Measurements from ENCODE around the gene TM9SF1.

TM9SF1 gene, protein sequence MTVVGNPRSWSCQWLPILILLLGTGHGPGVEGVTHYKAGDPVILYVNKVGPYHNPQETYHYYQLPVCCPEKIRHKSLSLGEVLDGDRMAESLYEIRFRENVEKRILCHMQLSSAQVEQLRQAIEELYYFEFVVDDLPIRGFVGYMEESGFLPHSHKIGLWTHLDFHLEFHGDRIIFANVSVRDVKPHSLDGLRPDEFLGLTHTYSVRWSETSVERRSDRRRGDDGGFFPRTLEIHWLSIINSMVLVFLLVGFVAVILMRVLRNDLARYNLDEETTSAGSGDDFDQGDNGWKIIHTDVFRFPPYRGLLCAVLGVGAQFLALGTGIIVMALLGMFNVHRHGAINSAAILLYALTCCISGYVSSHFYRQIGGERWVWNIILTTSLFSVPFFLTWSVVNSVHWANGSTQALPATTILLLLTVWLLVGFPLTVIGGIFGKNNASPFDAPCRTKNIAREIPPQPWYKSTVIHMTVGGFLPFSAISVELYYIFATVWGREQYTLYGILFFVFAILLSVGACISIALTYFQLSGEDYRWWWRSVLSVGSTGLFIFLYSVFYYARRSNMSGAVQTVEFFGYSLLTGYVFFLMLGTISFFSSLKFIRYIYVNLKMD

DNA sequence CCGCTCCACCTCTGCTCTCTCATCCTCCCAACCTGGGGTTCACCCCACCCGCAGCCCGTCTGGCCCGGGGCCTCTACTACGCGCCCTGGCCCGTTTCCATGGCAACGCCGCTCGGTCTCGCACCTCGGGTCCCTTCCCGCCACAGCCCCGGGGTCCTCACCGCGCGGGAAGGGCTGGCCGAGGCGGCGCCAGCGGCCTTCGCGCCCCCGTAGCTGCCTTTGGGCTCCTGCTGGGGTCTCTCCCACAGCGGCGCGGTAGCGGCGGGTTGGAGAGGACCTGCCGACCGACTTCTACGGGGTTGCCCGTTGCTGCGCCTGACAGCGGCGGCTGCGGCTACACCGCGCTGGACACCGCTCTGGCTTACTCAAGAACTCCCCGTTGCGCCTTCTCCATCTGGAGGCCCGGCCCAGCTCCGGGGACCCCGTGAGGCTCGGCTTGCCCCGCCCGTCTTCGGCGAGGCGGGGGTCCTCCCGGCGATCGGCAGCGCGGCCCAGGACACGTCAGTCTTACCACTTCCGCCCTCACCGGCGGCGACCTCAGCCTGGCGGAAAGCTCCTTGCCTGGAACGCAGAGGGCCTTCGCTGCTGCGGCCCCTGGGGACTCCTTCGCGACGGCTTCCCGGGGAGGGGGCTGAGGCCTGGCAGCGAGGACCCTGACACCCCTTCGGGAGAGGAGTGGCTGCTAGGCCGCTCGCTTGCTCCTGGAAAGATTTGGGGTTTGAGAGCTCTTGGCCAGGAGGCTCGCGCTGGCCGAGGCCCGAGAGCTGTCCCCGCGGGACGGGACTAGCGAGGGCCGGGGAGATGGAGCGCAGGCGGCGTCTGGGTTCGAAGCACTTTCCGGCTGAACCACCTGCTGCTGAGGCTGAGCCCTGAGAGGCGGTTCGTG lies at the start of gene TM9SF1:
TSS of gene TM9SF1 (minus strand) at position 256 of the 885 bp plus-strand sequence. CDS start 422 bp downstream, outside the sequence.
- peak; percentile 91 for DNase-seq (ENCODE audit: low spot score)

DNA sequence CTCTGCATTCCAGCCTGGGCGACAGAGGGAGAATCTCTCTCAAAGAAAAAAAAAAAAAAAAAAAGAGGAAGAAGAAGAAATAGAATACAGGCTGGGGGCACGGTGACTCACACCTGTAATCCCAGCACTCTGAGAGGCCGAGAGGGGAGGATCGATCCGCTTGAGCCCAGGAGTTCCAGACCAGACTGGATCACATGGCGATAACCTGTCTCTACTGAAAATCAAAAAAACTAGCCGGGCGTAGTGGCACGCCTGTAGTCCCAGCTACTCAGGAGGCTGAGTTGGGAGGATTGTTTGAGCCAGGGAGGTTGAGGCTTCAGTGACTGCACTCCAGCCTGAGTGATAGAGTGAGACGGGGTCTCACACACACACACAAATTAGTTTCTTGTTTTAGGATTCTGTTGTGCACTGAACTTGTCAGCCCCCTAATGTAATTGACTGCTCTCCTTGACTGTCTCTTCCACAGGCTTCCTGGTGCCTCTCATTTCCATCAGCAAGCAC lies 48.1 kb upstream of the TM9SF1 start:
- DNase-seq (ENCODE audit: low spot score), result no peak

DNA sequence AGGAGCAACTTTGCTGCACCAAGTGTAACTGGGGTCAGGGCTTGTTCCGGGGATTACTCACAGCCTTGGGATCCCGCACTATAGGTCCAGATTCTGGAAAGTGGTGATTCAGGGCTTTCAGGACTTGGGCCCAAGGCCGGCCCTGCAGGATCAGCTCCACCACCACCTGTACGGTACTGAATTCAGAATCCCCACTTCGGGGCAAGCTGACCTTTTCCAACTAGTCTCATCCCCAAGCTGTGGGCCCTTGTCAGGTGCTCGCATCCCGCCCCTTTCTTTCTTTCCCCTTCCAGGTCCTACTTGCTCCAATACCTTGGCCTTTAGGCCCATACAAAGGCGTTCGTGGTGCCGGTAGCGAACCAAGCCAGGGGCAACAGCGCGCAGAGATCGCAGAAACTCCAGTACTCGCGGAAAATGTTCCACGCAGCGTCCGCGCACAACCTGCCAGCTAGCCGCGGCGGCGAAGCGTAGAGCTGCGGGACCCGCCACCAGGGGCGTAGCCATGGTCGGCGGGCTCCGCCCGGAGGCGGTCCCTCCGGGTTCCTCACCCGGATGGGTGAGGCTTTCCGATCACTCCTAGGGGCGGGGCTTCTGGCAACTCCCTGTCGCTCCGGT lies 46.7 kb upstream of the TM9SF1 start:
- DNase-seq (ENCODE audit: low spot score), result peak; percentile 97

DNA sequence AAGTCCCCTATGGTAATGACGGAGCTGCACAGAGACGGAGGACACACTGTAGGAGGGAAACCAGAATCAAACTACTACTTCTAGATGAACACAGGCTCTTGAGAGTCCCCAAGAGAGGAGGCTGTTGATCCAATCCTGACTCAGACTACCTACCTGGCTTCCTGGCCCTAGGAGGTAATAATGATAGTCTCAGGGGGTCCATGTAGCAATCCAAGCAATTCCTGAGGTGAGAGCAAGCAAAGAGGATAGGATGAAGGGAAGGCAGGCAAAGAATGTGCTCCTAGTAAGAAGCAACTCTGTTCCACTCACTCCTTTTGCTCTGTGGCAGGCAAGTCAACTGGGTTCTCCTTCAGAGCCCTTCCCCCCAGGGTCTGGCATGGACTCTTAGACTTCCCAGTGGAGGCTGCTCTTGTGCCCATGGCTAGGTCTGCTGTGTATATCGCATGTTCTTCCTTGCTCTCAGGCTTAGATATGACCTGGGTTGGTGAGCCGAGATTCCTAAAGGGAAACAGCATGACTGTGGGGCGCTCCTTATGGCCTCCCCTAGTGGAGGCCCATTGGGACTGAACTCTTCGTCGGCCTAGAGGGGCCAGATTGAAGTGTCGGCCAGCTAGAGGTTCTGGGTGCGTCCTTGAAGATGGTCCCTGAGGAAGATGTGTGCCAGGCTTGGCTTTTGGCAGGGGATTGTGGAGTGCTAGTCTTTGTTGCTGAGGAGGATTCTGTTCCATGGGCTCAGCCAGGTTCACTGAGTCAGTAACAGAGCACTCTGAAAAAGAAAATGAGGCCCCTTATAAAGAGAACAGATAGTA lies 45.1 kb upstream of the TM9SF1 start:
- DNase-seq (ENCODE audit: low spot score), result no peak

DNA sequence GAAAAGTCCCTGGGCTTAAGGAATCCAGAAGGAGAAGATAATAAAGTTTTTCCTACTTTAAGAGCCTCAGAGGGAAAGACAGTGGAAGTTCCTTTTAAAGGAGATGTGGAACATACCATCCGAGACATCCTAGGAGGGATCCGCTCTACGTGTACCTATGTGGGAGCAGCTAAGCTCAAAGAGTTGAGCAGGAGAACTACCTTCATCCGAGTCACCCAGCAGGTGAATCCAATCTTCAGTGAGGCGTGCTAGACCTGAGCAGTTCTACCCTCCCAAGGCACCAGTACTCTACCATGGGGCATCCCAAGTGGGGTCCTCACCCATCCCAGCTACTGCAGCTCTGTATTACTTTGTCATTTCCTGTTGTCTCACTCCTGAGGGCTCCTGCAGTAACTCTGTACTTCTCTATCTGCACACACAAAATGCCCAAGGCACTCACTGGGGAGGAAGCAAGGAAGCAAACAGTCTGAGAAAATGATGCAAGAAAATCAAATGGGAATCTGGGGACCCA lies 43.3 kb upstream of the TM9SF1 start:
- no peak for DNase-seq (ENCODE audit: low spot score)

DNA sequence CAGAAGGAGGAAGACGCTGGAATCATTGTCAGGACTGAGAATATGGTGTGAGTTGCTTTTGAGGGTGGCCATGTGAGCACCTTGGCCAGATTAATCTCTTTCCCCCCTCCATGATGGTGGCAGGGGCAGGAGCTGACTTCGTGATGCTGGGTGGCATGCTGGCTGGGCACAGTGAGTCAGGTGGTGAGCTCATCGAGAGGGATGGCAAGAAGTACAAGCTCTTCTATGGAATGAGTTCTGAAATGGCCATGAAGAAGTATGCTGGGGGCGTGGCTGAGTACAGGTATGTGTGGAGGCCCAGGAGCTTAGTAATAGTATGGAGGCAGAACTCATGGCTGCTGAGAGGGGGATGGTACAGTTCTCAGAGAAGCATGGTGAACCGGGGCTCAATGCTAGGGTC lies 42.9 kb upstream of the TM9SF1 start:
- DNase-seq (ENCODE audit: low spot score), result no peak

DNA sequence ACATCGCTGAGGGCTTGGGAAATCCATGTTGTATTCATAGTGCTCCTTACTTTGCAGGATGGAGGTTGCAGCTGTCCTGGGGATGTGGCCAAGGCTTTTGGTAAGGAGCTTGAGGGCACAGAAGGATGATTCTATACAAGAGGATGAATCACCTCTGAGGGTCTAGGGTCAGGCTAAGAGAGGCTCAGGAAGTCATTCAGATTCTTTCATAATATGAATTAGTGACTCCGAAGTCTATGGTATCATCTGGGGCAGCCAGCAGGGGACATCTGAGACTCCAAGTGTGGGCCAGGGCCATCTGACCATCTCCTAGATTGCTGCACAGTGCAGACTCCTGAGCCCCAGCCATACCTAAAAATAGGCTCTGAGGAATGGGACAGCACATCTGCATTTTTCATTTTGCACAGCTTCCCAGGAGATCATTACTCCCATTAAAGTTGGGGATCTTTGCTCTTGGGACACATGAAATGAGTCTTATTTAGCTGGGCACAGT lies 42.3 kb upstream of the TM9SF1 start:
- DNase-seq (ENCODE audit: low spot score), result no peak

DNA sequence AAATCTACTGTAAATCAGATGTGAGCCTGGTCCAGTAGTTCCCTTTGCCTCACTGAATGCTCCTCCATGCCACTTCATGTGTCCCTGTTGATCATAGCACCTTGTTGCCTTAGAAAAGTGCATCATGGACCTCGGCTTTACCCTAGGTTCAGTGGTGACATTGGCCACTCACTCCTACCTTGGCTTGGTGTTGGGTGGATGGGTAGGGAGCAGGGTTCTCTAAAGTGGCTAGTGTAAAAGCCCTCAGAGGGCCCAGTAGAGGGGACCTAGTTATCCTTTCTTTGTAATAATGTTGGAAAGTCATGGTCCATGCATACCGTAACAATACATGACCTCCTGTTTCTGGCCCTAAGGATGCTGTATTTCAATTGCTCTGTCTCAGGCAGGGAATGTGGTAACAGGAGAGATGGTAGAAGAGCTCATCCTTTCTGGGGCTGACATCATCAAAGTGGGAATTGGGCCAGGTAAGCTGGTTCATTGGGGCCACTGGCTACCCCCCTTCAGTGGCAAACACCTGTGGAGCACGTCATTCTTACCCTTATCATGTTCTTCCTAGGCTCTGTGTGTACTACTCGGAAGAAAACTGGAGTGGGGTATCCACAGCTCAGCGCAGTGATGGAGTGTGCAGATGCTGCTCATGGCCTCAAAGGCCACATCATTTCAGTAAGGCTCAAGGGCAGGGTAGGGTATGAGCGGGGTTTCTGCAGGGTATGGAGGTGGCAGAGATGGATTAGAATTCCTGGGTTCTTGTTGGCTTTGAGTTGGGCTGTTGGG lies 41.6 kb upstream of the TM9SF1 start:
- no peak for DNase-seq (ENCODE audit: low spot score)

DNA sequence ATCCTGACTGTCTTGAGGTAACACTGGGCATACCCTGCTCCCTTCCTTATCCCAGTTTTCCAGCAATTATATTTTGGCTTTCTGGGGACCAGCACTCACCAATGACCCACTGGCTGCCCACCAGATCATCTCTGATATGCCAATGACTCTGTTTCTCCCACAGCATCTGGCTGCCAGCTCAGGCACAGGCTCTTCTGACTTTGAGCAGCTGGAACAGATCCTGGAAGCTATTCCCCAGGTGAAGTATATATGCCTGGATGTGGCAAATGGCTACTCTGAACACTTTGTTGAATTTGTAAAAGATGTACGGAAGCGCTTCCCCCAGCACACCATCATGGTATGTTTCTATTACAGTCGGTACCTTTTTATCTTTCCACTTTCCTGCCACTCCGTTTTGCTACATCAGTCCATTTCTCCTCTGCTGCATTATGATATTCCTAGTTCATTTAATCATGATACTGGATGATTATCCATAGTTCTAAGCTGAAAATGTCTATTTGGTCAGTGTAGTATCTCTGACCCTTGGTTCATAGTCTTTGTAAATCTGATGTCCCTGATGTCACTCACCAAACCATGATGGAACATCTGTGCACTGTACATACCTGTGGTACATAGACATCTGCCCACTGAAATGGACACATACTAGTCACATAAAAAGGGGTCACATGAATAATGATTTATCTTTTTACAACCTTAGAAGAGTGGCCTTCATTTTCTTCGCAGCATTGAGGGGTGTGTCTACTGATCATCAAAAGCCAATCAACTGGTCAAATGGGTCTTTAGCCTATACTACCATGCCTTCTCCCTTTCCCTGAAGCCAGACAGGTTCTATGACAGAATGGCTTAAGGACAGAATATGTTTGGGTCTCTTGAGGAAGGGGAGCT lies 40.8 kb upstream of the TM9SF1 start:
- DNase-seq (ENCODE audit: low spot score), result no peak

DNA sequence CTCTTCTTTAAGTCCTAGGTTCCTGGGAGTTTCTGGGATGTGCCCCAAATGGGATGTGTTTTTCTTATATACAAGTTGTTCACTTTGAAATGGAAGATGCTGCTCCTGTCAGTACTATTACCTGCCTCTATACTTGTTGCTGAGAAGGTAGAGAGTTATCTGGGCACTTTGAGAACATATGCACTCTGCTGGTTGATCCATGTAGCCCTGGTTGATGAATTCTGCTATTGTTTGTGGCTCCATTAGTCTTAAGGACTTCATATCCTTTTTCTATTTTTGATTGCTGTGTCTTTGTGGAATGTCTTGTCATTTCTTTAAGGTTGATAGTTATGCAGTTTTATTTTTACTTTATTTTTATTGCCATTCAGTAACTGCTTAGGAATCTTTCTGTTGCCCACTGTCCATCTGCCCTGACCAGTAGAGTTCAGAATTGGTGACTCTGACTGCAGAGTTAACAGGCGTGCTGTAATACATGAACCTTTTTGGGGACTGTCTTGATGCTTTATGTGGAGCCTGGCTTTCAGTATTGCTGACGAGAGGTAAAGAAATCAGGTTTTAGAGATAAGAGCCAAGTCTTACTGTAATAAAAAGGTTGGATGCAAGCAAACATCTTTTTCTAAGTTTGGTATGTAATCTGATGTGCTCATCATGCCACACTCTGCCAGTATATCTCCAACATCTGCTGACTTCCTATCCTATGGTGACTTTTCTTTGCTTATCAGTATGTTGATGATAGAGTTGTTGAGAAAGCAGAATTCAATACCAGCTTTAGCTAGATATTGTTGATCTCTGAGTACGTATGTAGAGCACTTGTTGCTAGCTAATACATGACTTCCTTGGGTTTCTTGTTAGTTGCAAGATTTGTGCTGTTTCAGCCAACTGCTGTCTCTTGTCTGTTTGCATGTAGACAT lies 39.1 kb upstream of the TM9SF1 start:
- no peak for DNase-seq (ENCODE audit: low spot score)

DNA sequence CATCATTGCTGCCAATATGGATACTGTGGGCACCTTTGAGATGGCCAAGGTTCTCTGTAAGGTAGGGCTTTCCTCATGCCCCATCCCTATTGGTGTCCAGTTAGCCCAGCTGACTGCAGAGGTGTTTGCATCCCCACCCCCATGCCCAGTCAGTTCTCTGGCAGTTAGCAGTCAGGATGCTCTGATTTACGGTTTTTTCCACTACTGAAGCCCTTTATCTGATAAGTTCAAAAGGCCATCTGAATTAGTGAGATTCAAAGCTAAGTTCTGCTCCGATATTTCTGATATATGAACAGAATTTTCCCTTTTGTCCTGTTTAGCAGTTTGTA lies 38.3 kb upstream of the TM9SF1 start:
- DNase-seq (ENCODE audit: low spot score), result no peak

DNA sequence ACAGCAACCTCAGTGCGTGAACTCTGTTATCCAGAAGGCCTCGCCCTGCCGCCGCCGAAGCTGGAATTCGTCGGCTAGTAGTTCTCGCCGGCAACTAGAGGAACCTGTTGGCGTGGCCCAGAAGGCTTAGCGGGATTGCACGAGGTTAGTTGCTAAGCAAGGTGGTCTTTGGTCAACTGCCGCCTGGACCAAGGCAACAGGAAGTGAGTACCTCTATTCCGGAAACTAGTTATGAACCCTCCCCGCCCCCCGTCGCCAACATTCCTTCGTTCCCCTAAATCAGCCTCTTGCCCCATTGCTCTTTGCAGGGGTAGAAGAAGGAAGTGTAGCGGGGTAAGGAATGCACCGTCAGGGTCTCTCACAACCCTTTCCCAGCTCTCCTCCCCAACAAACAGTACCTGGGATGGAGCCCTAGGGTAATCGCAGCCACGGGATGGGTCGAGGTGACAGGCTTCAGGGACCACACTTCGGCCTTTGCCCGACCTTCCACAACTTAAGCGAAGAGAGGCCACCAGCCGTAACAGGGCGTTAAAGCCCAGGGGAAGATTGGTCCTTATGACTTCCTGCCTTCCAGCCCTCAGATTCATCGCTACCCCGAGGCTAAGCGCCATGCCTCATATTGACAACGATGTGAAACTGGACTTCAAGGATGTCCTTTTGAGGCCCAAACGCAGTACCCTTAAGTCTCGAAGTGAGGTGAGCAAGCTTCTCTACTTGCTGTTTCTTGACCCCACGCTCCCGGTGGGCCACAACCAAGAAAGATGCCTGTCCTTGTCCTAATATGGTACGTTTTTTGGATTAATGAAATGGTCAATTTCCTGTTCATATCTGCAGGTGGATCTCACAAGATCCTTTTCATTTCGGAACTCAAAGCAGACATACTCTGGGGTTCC lies 37.6 kb upstream of the TM9SF1 start, which contains the start of gene GMPR2:
TSS of gene GMPR2 (plus strand) at position 285 of the 893 bp plus-strand sequence. CDS start at position 610, 325 bp downstream.
- DNase-seq (ENCODE audit: low spot score), result no peak

DNA sequence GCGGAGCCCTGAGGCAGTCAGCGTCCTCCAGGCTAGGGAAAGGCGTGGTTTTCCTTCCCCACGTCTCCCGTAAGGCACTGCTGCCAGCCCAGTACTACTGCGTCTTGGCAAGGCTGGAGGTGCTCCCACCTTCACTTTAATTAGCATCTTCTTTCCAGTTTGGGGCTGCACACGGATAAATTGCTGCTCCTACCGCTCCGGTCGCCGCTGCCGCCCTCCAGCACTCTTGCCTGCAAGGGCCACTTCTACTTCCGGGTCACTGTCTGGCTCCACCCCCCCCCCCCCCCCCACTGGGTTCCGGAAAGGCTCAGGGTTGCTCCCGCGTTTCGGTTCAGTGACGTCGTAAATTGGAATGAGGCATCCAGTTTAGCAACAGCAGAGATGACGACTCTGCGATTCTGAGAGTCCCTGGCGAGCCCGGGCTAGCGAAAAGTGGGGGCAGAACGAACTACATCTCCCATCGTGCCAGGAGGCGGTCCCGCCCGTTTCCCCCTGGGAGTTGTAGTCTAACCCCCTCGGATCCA lies 36.9 kb upstream of the TM9SF1 start, which contains the start of gene NEDD8:
TSS of gene NEDD8 (minus strand) at position 247 of the 524 bp plus-strand sequence. CDS start at position 147, 100 bp downstream.
- DNase-seq (ENCODE audit: low spot score), result peak; percentile 95

DNA sequence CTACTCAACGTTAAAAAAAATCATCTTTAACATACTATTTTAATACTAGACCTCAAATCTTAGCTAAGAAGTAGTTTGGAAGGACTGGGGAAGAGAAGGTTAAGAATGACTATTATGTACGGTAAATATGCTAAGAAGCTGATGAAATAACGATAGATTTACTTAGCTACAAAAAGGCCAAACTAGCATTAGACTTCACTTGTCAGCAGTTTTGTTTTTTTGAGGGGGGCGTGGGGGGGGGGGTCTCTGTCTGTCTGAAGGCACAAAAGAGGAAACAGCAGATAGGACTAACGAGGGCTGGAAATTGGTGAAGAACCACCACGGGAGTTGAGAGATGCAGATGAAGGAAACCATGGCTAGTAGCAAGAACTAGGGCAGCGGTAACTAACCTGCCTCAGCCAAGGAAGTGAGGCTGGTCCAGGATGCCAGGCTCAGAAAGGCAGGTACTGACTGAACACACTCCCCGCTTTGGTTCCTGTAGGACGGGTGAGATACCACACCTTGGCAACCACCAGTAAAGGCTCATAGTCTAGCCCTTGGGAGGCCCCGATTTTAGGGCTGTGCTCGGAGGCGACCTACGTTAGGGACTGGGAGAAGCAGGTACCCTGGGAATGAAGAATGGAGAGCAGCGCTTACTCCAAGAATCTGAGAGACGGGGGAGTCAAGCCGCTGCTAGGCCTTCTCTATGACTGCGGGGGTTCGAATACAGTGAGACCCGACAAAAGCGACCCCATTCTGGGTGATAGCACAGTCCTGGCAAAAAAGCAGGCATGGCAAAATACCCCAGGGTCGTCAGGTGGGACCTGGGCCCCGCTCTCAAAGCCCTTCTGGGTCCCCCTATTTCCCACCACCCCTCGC lies 36.3 kb upstream of the TM9SF1 start:
- DNase-seq (ENCODE audit: low spot score), result no peak

DNA sequence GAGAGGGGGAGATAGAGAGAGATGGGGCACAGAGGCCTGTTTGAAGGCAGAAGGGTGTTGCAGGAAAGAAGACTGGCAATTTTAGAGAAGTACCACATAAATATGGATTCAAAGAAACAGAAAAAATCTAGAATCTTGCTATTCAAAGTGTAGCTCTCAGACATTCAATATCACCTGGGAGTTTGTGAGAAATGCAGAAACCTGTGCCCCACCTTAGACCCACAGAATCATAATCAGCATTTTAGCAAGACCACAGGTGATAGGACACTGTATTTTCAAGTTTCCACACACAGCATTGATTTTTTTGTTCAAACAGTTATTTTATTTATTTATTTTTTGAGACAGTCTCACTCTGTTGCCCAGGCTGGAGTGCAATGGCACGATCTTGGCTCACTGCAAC lies 33.7 kb upstream of the TM9SF1 start:
- no peak for DNase-seq (ENCODE audit: low spot score)
